Endothelial cell of umbilical vein (primary cell): Measurements from ENCODE around the gene ZDHHC6. TPM values are rescaled to one million over a fixed set of nuclear protein-coding genes. Genes with fewer than 3 reads are reported as not detected.

Source experiments
- BruUV-seq: library from RNA; stranded (reverse); fragments of 400-500 nt; replicated peaks from 2 replicates; lab custom pipeline; 2021; lab: Mats Ljungman, UMichigan
- CTCF ChIA-PET: fragments of 300-600, 350-600 bp; sonication (Branson Sonifier 250); formaldehyde crosslinking; loops from one replicate; lab custom pipeline; 2021; ENCODE audit warnings: antibody characterized with exemption, inconsistent platforms; lab: Charles Lee
- POLR2A ChIA-PET: fragments of 300-600, 350-600 bp; sonication (Branson Sonifier 250); formaldehyde crosslinking; loops from one replicate; lab custom pipeline; 2021; ENCODE audit warnings: antibody characterized with exemption, inconsistent platforms; lab: Charles Lee
- DNase-seq: peaks from one replicate; pipeline ENCODE4 v3.0.0-alpha.2; 2011; ENCODE audit warnings: low read depth, low spot score
- FAIRE-seq: peaks from 2 replicates; lab custom pipeline; 2011; peaks lifted over from hg19 to GRCh38; lab: Jason Lieb, UNC
- H2AFZ ChIP-seq: 2 replicates; pipeline ENCODE4 v1.6.0; 2012; ENCODE audit warnings: low read depth, low read length, control low read depth, inconsistent platforms
- H3K27ac ChIP-seq: 2 replicates; pipeline ENCODE4 v1.5.1; 2011; ENCODE audit warnings: low read depth, mild to moderate bottlenecking, control low read depth, low read length, moderate library complexity; ENCODE audit not compliant: insufficient read depth
- H3K27me3 ChIP-seq, 2 experiments: 2 replicates each; pipeline versions ENCODE4 v1.6.0 to v1.6.1; 2011; ENCODE audit warnings: low read length in 2 of 2, mixed read lengths in 1 of 2; ENCODE audit not compliant: control insufficient read depth in 2 of 2, insufficient read depth in 2 of 2
- H3K36me3 ChIP-seq, 2 experiments: 2 replicates in 1 of 2; 3 replicates in 1 of 2; pipeline ENCODE4 v1.5.1; 2011; ENCODE audit warnings: low read length in 2 of 2, mild to moderate bottlenecking in 1 of 2, moderate library complexity in 1 of 2; ENCODE audit not compliant: control insufficient read depth in 2 of 2, insufficient read depth in 2 of 2; ENCODE audit errors: extremely low read depth in 1 of 2
- H3K4me1 ChIP-seq: 3 replicates; pipeline ENCODE4 v1.5.1; 2011; ENCODE audit warnings: mild to moderate bottlenecking, low read length; ENCODE audit not compliant: control insufficient read depth, insufficient read depth; ENCODE audit errors: extremely low read depth
- H3K4me2 ChIP-seq: 2 replicates; pipeline ENCODE4 v1.6.1; 2011; ENCODE audit warnings: low read length, control low read depth, mixed read lengths; ENCODE audit not compliant: insufficient read depth
- H3K4me3 ChIP-seq, 3 experiments: fragments of 200-600 bp in 1 of 3; sonication (generic), shearing (Covaris generic) in 1 of 3; replicated peaks in 1 of 3; 2 replicates each; pipeline ENCODE4 v1.5.1; 2011 to 2016; ENCODE audit warnings: control low read depth in 3 of 3, low read length in 3 of 3, mild to moderate bottlenecking in 2 of 3, inconsistent platforms in 1 of 3, low read depth in 1 of 3, moderate library complexity in 1 of 3; ENCODE audit not compliant: insufficient read depth in 1 of 3
- H3K79me2 ChIP-seq: 2 replicates; pipeline ENCODE4 v1.6.0; 2012; ENCODE audit warnings: low read length, inconsistent platforms; ENCODE audit not compliant: control insufficient read depth, insufficient read depth
- H3K9ac ChIP-seq: replicated peaks from 2 replicates; pipeline ENCODE3; 2011; ENCODE audit warnings: low read length, control low read depth; ENCODE audit not compliant: insufficient read depth; ENCODE audit errors: extremely low read depth
- H3K9me1 ChIP-seq: replicated peaks from 3 replicates; pipeline ENCODE4 v1.6.0; 2011; ENCODE audit warnings: mild to moderate bottlenecking, low read length; ENCODE audit not compliant: control insufficient read depth, insufficient read depth; ENCODE audit errors: extremely low read depth
- H3K9me3 ChIP-seq: replicated peaks from 2 replicates; pipeline ENCODE4 v1.5.1; 2012; ENCODE audit warnings: low read length, inconsistent platforms; ENCODE audit not compliant: control insufficient read depth, insufficient read depth
- H4K20me1 ChIP-seq: replicated peaks from 2 replicates; pipeline ENCODE3; 2011; ENCODE audit warnings: mild to moderate bottlenecking, low read length; ENCODE audit not compliant: control insufficient read depth, insufficient read depth; ENCODE audit errors: extremely low read depth
- CTCF ChIP-seq, 2 donors: IDR thresholded peaks; 1 replicate in 1 of 2; 2 replicates in 1 of 2; pipeline ENCODE4 v1.5.1; 2011; ENCODE audit warnings: low read length in 2 of 2, mild to moderate bottlenecking in 2 of 2, moderate library complexity in 2 of 2, control low read depth in 1 of 2, inconsistent platforms in 1 of 2, low read depth in 1 of 2; ENCODE audit not compliant: insufficient read depth in 1 of 2; ENCODE audit errors: extremely low read depth in 1 of 2
- EZH2 ChIP-seq: IDR thresholded peaks from 2 replicates; pipeline ENCODE4 v1.6.1; 2012; ENCODE audit warnings: borderline replicate concordance, low read depth, mild to moderate bottlenecking, moderate library complexity, low read length, inconsistent platforms; ENCODE audit not compliant: severe bottlenecking
- FOS ChIP-seq: IDR thresholded peaks from 2 replicates; pipeline ENCODE4 v1.6.1; 2011; ENCODE audit warnings: mild to moderate bottlenecking, low read length, moderate library complexity, borderline replicate concordance; ENCODE audit not compliant: insufficient read depth
- GATA2 ChIP-seq: IDR thresholded peaks from 2 replicates; pipeline ENCODE4 v1.7.0; 2011; ENCODE audit warnings: low read depth, mild to moderate bottlenecking, moderate library complexity, mixed read lengths, low read length; ENCODE audit not compliant: insufficient read length, insufficient read depth
- JUN ChIP-seq: IDR thresholded peaks from 2 replicates; pipeline ENCODE4 v1.6.1; 2011; ENCODE audit warnings: borderline replicate concordance, low read depth; ENCODE audit not compliant: insufficient read length, insufficient read depth
- MAX ChIP-seq: IDR thresholded peaks from 2 replicates; pipeline ENCODE4 v1.6.1; 2011; ENCODE audit not compliant: insufficient read depth, insufficient read length
- MYC ChIP-seq: IDR thresholded peaks from one replicate; pipeline ENCODE4 v1.6.1; 2011; ENCODE audit warnings: mild to moderate bottlenecking, low read depth, low read length
- POLR2A ChIP-seq: IDR thresholded peaks from 2 replicates; pipeline ENCODE4 v1.6.1; 2012; ENCODE audit warnings: low read depth, mild to moderate bottlenecking, control low read depth, low read length
- POLR2AphosphoS5 ChIP-seq: IDR thresholded peaks from 2 replicates; pipeline ENCODE4 v1.6.1; 2012; ENCODE audit warnings: low read depth, mild to moderate bottlenecking, control low read depth, low read length, moderate library complexity; ENCODE audit not compliant: insufficient read depth
- dilution Hi-C: fragments of 300-500 bp; cut with MboI; formaldehyde crosslinking; loops from one replicate; pipeline ENCODE4 v1.15.0; 2019; ENCODE audit warnings: low sequenced_read_pairs; ENCODE audit not compliant: extremely low pct_ligation_motif_present
- intact Hi-C: fragments of 100-400 bp; cut with micrococcal nuclease; formaldehyde crosslinking; loops from one replicate; pipeline ENCODE4 v1.10.0; 2022
- polyA plus RNA-seq, 4 experiments: library from polyadenylated mRNA; depleted of rRNA in 3 of 4; stranded (reverse) in 3 of 4; unstranded in 1 of 4; fragments of >200 nt; gene quantifications; 2 replicates each; pipeline versions ENCODE4 v1.2.1 to v1.2.3, GENCODE V29; 2011 to 2012; ENCODE audit warnings: missing spikeins in 1 of 4
- total RNA-seq: library from RNA; stranded (reverse); gene quantifications from 2 replicates; pipeline ENCODE4 v1.2.3, GENCODE V29; 2021

The ZDHHC6 gene
- total and polyA plus RNA-seq, 2 donors (not counting 3 experiments of a cell fraction or from before 2014, with no cell fraction given), result 21.6 to 41.9 TPM

- ChIA-PET CTCF (interaction anchor here (1.0 to 3.7 kb wide), 3 partner anchors 11 to 20 kb away, joined by 3 to 18 read pairs (median 3); partner anchors contain the start of gene ACSL5), POLR2A (no interaction called here)
- BruUV-seq, result no TSS peak
- H3K27me3 ChIP-seq, result no peaks in the 10 kb centered on the region
- no peaks in the 10 kb centered on the region for H3K9me1 ChIP-seq
- TF ChIP-seq MAX (no peak), POLR2AphosphoS5 (no peak), MYC (no peak), POLR2A (no peak), FOS (no peak), JUN (no peak), EZH2 (no peak), CTCF (IDR thresholded peaks at IDR 0.05; ENCODE audit: extremely low read depth in 1 of 2, insufficient read depth in 1 of 2, low read depth in 1 of 2, low read length in 2 of 2) (no peak), GATA2 (no peak)
- no peak for FAIRE-seq
- no peaks in the 10 kb centered on the region for H3K79me2 ChIP-seq
- no peak overlapping the region for H3K9ac ChIP-seq
- no peaks in the 10 kb centered on the region for H3K9me3 ChIP-seq
- H4K20me1 ChIP-seq, result no peaks in the 10 kb centered on the region
- intact Hi-C loops (no loop called here), dilution Hi-C loops (no loop called here)
- peaks cover 30% of the 10 kb centered on the region for H3K4me1 ChIP-seq
- no peak for DNase-seq
- no peaks in the 10 kb centered on the region for H3K36me3 ChIP-seq
- no peak overlapping the region for H3K27ac ChIP-seq
- no peak overlapping the region for H3K4me3 ChIP-seq
- H2AFZ ChIP-seq, result no peak overlapping the region
- no peak overlapping the region for H3K4me2 ChIP-seq
Observed at GRCh38 chr10:112385201-112385600, 61.5 kb downstream of the ZDHHC6 start.
